HL-60 (cell line): Measurements from ENCODE around the gene GNG3.
"Not testable (repeated sequence)": the region's sequence is repeated elsewhere in the genome, so short reads cannot be mapped to it uniquely, and the experiment has no call there.

ENCODE experiments used
- DNase-seq, 2 experiments: peaks; one replicate each; pipeline ENCODE4 v3.0.0-alpha.2; 2010 to 2020; ENCODE audit warnings: low read depth in 1 of 2, low spot score in 1 of 2
- H3K27ac ChIP-seq: fragments of 250-450 bp; sonication (Bioruptor Pico); replicated peaks from 2 replicates; pipeline ENCODE4 v1.5.1; 2020; ENCODE audit warnings: mild to moderate bottlenecking, moderate library complexity
- H3K27me3 ChIP-seq: fragments of 250-450 bp; sonication (Bioruptor Pico); 2 replicates; pipeline ENCODE4 v1.5.1; 2021; ENCODE audit warnings: mild to moderate bottlenecking, moderate library complexity; ENCODE audit not compliant: insufficient read depth, poor library complexity, severe bottlenecking
- H3K4me3 ChIP-seq: replicated peaks from 2 replicates; pipeline ENCODE4 v1.5.1; 2011; ENCODE audit warnings: mild to moderate bottlenecking, control low read depth, low read length; ENCODE audit not compliant: insufficient read depth
- CTCF ChIP-seq: IDR thresholded peaks from one replicate; pipeline ENCODE4 v1.5.1; 2011; ENCODE audit warnings: low read length, control low read depth, inconsistent platforms; ENCODE audit not compliant: insufficient read depth
- GABPA ChIP-seq: IDR thresholded peaks from 2 replicates; pipeline ENCODE4 v1.6.1; 2012; ENCODE audit warnings: low read depth
- POLR2AphosphoS5 ChIP-seq: IDR thresholded peaks from 2 replicates; pipeline ENCODE4 v1.6.1; 2012; ENCODE audit warnings: low read depth
- REST ChIP-seq: IDR thresholded peaks from 2 replicates; pipeline ENCODE4 v1.6.1; 2012; ENCODE audit warnings: low read depth; ENCODE audit not compliant: insufficient replicate concordance
- SPI1 ChIP-seq: IDR thresholded peaks from 2 replicates; pipeline ENCODE4 v1.6.1; 2012; ENCODE audit warnings: low read depth, mild to moderate bottlenecking, borderline replicate concordance

Gene GNG3

GRCh38 chr11:62732830-62733229 is 25.4 kb downstream of the GNG3 start:
- no peak for DNase-seq
- no peak overlapping the region for H3K27ac ChIP-seq

GRCh38 chr11:62737196-62737595 is 29.7 kb downstream of the GNG3 start:
- H3K27me3 ChIP-seq, result no peaks in the 10 kb centered on the region
- no peak for DNase-seq
- TF ChIP-seq POLR2AphosphoS5, result no peak
- H3K27ac ChIP-seq, result no peak overlapping the region
- no peak overlapping the region for H3K4me3 ChIP-seq

More at GRCh38 chr11:62732830-62733229, 25.4 kb downstream of the GNG3 start:
- no peak for TF ChIP-seq CTCF
- TF ChIP-seq POLR2AphosphoS5, result no peak
- H3K27me3 ChIP-seq, result no peaks in the 10 kb centered on the region
- no peak overlapping the region for H3K4me3 ChIP-seq

GRCh38 chr11:62747475-62748160 is 40.1 kb downstream of the GNG3 start:
- no peak for TF ChIP-seq SPI1
- TF ChIP-seq POLR2AphosphoS5, result no peak
- TF ChIP-seq GABPA, result no peak
- no peak for TF ChIP-seq REST
- no peak for TF ChIP-seq CTCF
- Histone ChIP-seq H3K4me3 (no peak overlapping the region), H3K27me3 (no peaks in the 10 kb centered on the region), H3K27ac (no peak overlapping the region)
- DNase-seq, result no peak

- not testable (repeated sequence) for H3K27ac ChIP-seq, DNase-seq, H3K4me3 ChIP-seq, H3K27me3 ChIP-seq
Measured at GRCh38 chr11:62749931-62750330, 42.5 kb downstream of the GNG3 start.

GRCh38 chr11:62752177-62752785 is 44.8 kb downstream of the GNG3 start:
- no peak for DNase-seq
- TF ChIP-seq POLR2AphosphoS5, result no peak
- no peak for TF ChIP-seq REST
- TF ChIP-seq SPI1, result no peak
- no peak for TF ChIP-seq GABPA
- TF ChIP-seq CTCF, result no peak
- H3K27ac ChIP-seq, result no peak overlapping the region
- H3K27me3 ChIP-seq, result no peaks in the 10 kb centered on the region
- H3K4me3 ChIP-seq, result no peak overlapping the region
